Right renal pelvis (tissue), 4 donors: ENCODE results near the gene EEF1AKMT4. TPM values are rescaled to one million over a fixed set of nuclear protein-coding genes. Genes with fewer than 3 reads are reported as not detected.

Source experiments
- DNase-seq, 4 donors: peaks; one replicate each; pipeline ENCODE4 v3.0.0-alpha.2; 2013; ENCODE audit warnings: low read depth in 4 of 4, low spot score in 3 of 4, missing footprints in 1 of 4
- polyA plus RNA-seq, 4 donors: library from polyadenylated mRNA; unstranded; fragments of 120-200 nt; gene quantifications; one replicate each; pipeline ENCODE4 v1.2.1, GENCODE V29; 2013; ENCODE audit not compliant: insufficient read length in 4 of 4

Gene EEF1AKMT4
- polyA plus RNA-seq, 4 donors, result 2.8 to 3.4 (median 3.1) TPM

GRCh38 chr3:184296616-184297015 lies 47.1 kb downstream of the EEF1AKMT4 start:
- no peak for DNase-seq

GRCh38 chr3:184298759-184299487 lies 49.5 kb downstream of the EEF1AKMT4 start, which contains the start of gene PSMD2:
TSS of gene PSMD2 (plus strand) at chr3:184299241. CDS start at chr3:184299267, 26 bp downstream.
- peak; percentile 93 to 96 (median 94) for DNase-seq

- DNase-seq, result no peak
Measured at GRCh38 chr3:184299488-184300377, 50.3 kb downstream of the EEF1AKMT4 start.

- DNase-seq, result no peak
Measured at GRCh38 chr3:184300378-184300720, 50.9 kb downstream of the EEF1AKMT4 start.

- no peak for DNase-seq
Measured at GRCh38 chr3:184305577-184305976, 56.1 kb downstream of the EEF1AKMT4 start.

GRCh38 chr3:184306341-184306972 lies 57.0 kb downstream of the EEF1AKMT4 start:
- no peak for DNase-seq

- no peak for DNase-seq
Measured at GRCh38 chr3:184307915-184308314, 58.4 kb downstream of the EEF1AKMT4 start.

Other genes starting within 250 kb of the EEF1AKMT4 start
- gene ABCC5, start 231.8 kb upstream of the EEF1AKMT4 start, polyA plus RNA-seq, result 10 to 100 TPM; 45.7 to 63.3 (median 53.7) TPM
- gene HTR3D, start 217.9 kb upstream of the EEF1AKMT4 start, polyA plus RNA-seq, result not detected
- gene HTR3C, start 196.6 kb upstream of the EEF1AKMT4 start, polyA plus RNA-seq, result under 1 TPM in 1 of 4 donors, not detected in 3; 0.03 TPM
- gene HTR3E, start 152.6 kb upstream of the EEF1AKMT4 start, polyA plus RNA-seq, result under 1 TPM in 2 of 4 donors, not detected in 2; 0.04 to 0.19 TPM
- 10 to 100 TPM; 47.2 to 49.4 (median 48.1) TPM for gene EIF2B5, start 114.3 kb upstream of the EEF1AKMT4 start, polyA plus RNA-seq
- gene DVL3, start 94.3 kb upstream of the EEF1AKMT4 start, polyA plus RNA-seq, result 10 to 100 TPM; 70.0 to 81.5 (median 77.2) TPM
- 100 to 1,000 TPM; 324 to 371 (median 355) TPM for gene AP2M1, start 74.8 kb upstream of the EEF1AKMT4 start, polyA plus RNA-seq
- gene ABCF3, start 63.5 kb upstream of the EEF1AKMT4 start, polyA plus RNA-seq, result 10 to 100 TPM; 53.5 to 62.6 (median 54.5) TPM
- gene VWA5B2, start 20.1 kb upstream of the EEF1AKMT4 start, polyA plus RNA-seq, result 1 to 10 TPM in 3 of 4 donors, under 1 TPM in 1; 0.80 to 2.5 (median 1.4) TPM
- gene ALG3, start 710 bp upstream of the EEF1AKMT4 start, polyA plus RNA-seq, result 10 to 100 TPM; 29.2 to 40.6 (median 36.8) TPM
- under 1 TPM in 2 of 4 donors, not detected in 2; 0.19 to 0.29 TPM for gene CAMK2N2, start 11.9 kb downstream of the EEF1AKMT4 start, polyA plus RNA-seq
- under 1 TPM in 1 of 4 donors, not detected in 3; 0.16 TPM for gene ECE2, start 26.4 kb downstream of the EEF1AKMT4 start, polyA plus RNA-seq
- gene PSMD2, start 49.6 kb downstream of the EEF1AKMT4 start, polyA plus RNA-seq, result 100 to 1,000 TPM; 189 to 213 (median 207) TPM
- gene EIF4G1, start 64.9 kb downstream of the EEF1AKMT4 start, polyA plus RNA-seq, result 100 to 1,000 TPM; 158 to 204 (median 173) TPM
- 10 to 100 TPM; 10.5 to 15.7 (median 11.0) TPM for gene FAM131A, start 87.9 kb downstream of the EEF1AKMT4 start, polyA plus RNA-seq
- 10 to 100 TPM in 3 of 4 donors, 1 to 10 TPM in 1; 9.4 to 13.3 (median 11.6) TPM for gene CLCN2, start 111.9 kb downstream of the EEF1AKMT4 start, polyA plus RNA-seq
- gene POLR2H, start 112.0 kb downstream of the EEF1AKMT4 start, polyA plus RNA-seq, result 100 to 1,000 TPM in 1 of 4 donors, 10 to 100 TPM in 3; 85.8 to 101 (median 93.9) TPM
- 1 to 10 TPM; 1.9 to 3.1 (median 2.5) TPM for gene THPO, start 128.5 kb downstream of the EEF1AKMT4 start, polyA plus RNA-seq
- gene CHRD, start 130.4 kb downstream of the EEF1AKMT4 start, polyA plus RNA-seq, result 10 to 100 TPM; 12.2 to 14.6 (median 13.0) TPM